SK-N-SH treated with all-trans-retinoic acid at 6 μM for 48 hours (cell line): ENCODE data around the gene ASB2.

Experiments used
- ARNTL ChIP-seq: fragments of 450-650 bp; formaldehyde crosslinking; IDR thresholded peaks from 2 replicates; pipeline ENCODE4 v1.5.0; 2020; ENCODE audit warnings: low read depth, mild to moderate bottlenecking, moderate library complexity, borderline replicate concordance
- CREB5 ChIP-seq: fragments of 250-450 bp; sonication (Bioruptor Pico); IDR thresholded peaks from 2 replicates; pipeline ENCODE4 v1.5.1; 2020; ENCODE audit warnings: low read depth, mild to moderate bottlenecking, moderate library complexity
- OSR1 ChIP-seq: fragments of 250-450 bp; sonication (Bioruptor Pico); IDR thresholded peaks from 2 replicates; pipeline ENCODE4 v1.8.0; 2022; ENCODE audit warnings: moderate library complexity, mild to moderate bottlenecking, inconsistent platforms
- PATZ1 ChIP-seq: fragments of 250-450 bp; sonication (Bioruptor Pico); IDR thresholded peaks from 2 replicates; pipeline ENCODE4 v1.8.0; 2020; ENCODE audit warnings: mild to moderate bottlenecking, moderate library complexity, borderline replicate concordance
- TOX ChIP-seq: fragments of 250-450 bp; sonication (Bioruptor Pico); IDR thresholded peaks from 2 replicates; pipeline ENCODE4 v1.8.0; 2021; ENCODE audit warnings: mild to moderate bottlenecking, moderate library complexity, borderline replicate concordance
- ZFP30 ChIP-seq: fragments of 450-650 bp; formaldehyde crosslinking; IDR thresholded peaks from 2 replicates; pipeline ENCODE4 v1.5.0; 2022; ENCODE audit warnings: mild to moderate bottlenecking, moderate library complexity

GRCh38 chr14:93895023-93895604 is 81.3 kb downstream of the ASB2 start:
- no peak for TF ChIP-seq OSR1 (CRISPR knock-in tag)
- no peak for TF ChIP-seq TOX (CRISPR knock-in tag)
- no peak for TF ChIP-seq CREB5 (CRISPR knock-in tag)
- TF ChIP-seq ZFP30 (CRISPR knock-in tag), result no peak
- no peak for TF ChIP-seq PATZ1 (CRISPR knock-in tag)
- TF ChIP-seq ARNTL (CRISPR knock-in tag), result no peak
